GM19043 (cell line): Measurements from ENCODE around the gene SLC35E2B.
"Not testable (repeated sequence)": the region's sequence is repeated elsewhere in the genome, so short reads cannot be mapped to it uniquely, and the experiment has no call there.

Experiments used
- ATAC-seq: cut with Tn5 transposase; IDR thresholded peaks from one replicate; pipeline ENCODE4 v1.9.1; 2021; ENCODE audit warnings: low read depth; ENCODE audit not compliant: unreplicated experiment

The SLC35E2B gene

GRCh38 chr1:1647567-1648241 lies 44.9 kb downstream of the SLC35E2B start:
- ATAC-seq: not testable (repeated sequence)

GRCh38 chr1:1646326-1646725 lies 46.3 kb downstream of the SLC35E2B start:
- not testable (repeated sequence) for ATAC-seq

GRCh38 chr1:1640711-1641461 lies 51.7 kb downstream of the SLC35E2B start:
- ATAC-seq: not testable (repeated sequence)

- not testable (repeated sequence) for ATAC-seq
Observed at GRCh38 chr1:1640081-1640480, 52.5 kb downstream of the SLC35E2B start.

GRCh38 chr1:1639368-1639767 lies 53.2 kb downstream of the SLC35E2B start:
- ATAC-seq: not testable (repeated sequence)

GRCh38 chr1:1638528-1638927 lies 54.1 kb downstream of the SLC35E2B start:
- not testable (repeated sequence) for ATAC-seq

- not testable (repeated sequence) for ATAC-seq
Observed at GRCh38 chr1:1637479-1637875, 55.1 kb downstream of the SLC35E2B start.

GRCh38 chr1:1636621-1637478 lies 55.7 kb downstream of the SLC35E2B start:
- ATAC-seq: not testable (repeated sequence)

GRCh38 chr1:1634613-1635012 lies 58.0 kb downstream of the SLC35E2B start:
- ATAC-seq: not testable (repeated sequence)

- not testable (repeated sequence) for ATAC-seq
Observed at GRCh38 chr1:1633409-1633808, 59.2 kb downstream of the SLC35E2B start.

GRCh38 chr1:1631782-1632420 lies 60.7 kb downstream of the SLC35E2B start, which contains the start of gene MMP23B:
Gene MMP23B (plus strand): TSS chr1:1632173. CDS start chr1:1632219, 46 bp downstream.
- no peak for ATAC-seq

GRCh38 chr1:1630965-1631781 lies 61.4 kb downstream of the SLC35E2B start:
- no peak for ATAC-seq

- ATAC-seq: peak; percentile 71
Observed at GRCh38 chr1:1630191-1630964, 62.2 kb downstream of the SLC35E2B start.

- ATAC-seq: no peak
Observed at GRCh38 chr1:1629430-1630190, 63.0 kb downstream of the SLC35E2B start.

- no peak for ATAC-seq
Observed at GRCh38 chr1:1628754-1629429, 63.7 kb downstream of the SLC35E2B start.

- no peak for ATAC-seq
Observed at GRCh38 chr1:1627829-1628753, 64.5 kb downstream of the SLC35E2B start.
